NOMO-1 (cell line): ENCODE data around the gene LIPC.

ENCODE experiments used
- DNase-seq, 2 experiments: peaks; one replicate each; lab custom pipeline; 2025; ENCODE audit not compliant: unreplicated experiment in 2 of 2; lab: John Stamatoyannopoulos, UW

LIPC gene

GRCh38 chr15:58571491-58571890 lies 139.7 kb downstream of the LIPC start:
- no peak for DNase-seq

- no peak for DNase-seq
Measured at GRCh38 chr15:58572521-58572920, 140.7 kb downstream of the LIPC start.

- DNase-seq, result no peak
Measured at GRCh38 chr15:58573270-58573669, 141.5 kb downstream of the LIPC start.

GRCh38 chr15:58574631-58575030 lies 142.8 kb downstream of the LIPC start:
- DNase-seq, result no peak

GRCh38 chr15:58575045-58575786 lies 143.4 kb downstream of the LIPC start:
- DNase-seq, result no peak

GRCh38 chr15:58576657-58577056 lies 144.9 kb downstream of the LIPC start:
- no peak for DNase-seq

GRCh38 chr15:58582160-58582559 lies 150.4 kb downstream of the LIPC start:
- DNase-seq, result no peak

GRCh38 chr15:58583171-58583908 lies 151.5 kb downstream of the LIPC start:
- no peak for DNase-seq

GRCh38 chr15:58584789-58585461 lies 153.1 kb downstream of the LIPC start:
- no peak for DNase-seq

- DNase-seq, result no peak
Measured at GRCh38 chr15:58585693-58586443, 154.1 kb downstream of the LIPC start.

GRCh38 chr15:58587486-58587885 lies 155.7 kb downstream of the LIPC start:
- DNase-seq, result no peak

GRCh38 chr15:58588096-58588495 lies 156.3 kb downstream of the LIPC start:
- DNase-seq, result no peak

GRCh38 chr15:58589047-58589446 lies 157.3 kb downstream of the LIPC start:
- no peak for DNase-seq

GRCh38 chr15:58590236-58590635 lies 158.4 kb downstream of the LIPC start:
- no peak for DNase-seq

- no peak for DNase-seq
Measured at GRCh38 chr15:58590926-58591325, 159.1 kb downstream of the LIPC start.

- DNase-seq, result no peak
Measured at GRCh38 chr15:58593870-58594269, 162.1 kb downstream of the LIPC start.

- DNase-seq, result no peak
Measured at GRCh38 chr15:58594898-58595297, 163.1 kb downstream of the LIPC start.

- no peak for DNase-seq
Measured at GRCh38 chr15:58595516-58596263, 163.9 kb downstream of the LIPC start.

GRCh38 chr15:58597943-58598828 lies 166.4 kb downstream of the LIPC start:
- no peak for DNase-seq
